A673 (cell line): ENCODE measurements around the gene MEX3D.

ENCODE experiments used
- EZH2 ChIP-seq: fragments of 200-600 bp; sonication (generic); IDR thresholded peaks from 2 replicates; pipeline ENCODE4 v1.6.1; 2017; ENCODE audit warnings: borderline replicate concordance, low read depth, mild to moderate bottlenecking, mixed read lengths, antibody characterized with exemption, low read length; ENCODE audit not compliant: poor library complexity, severe bottlenecking
- TF ChIP-seq, protein P1 (sequence below): fragments of 300-800, 200-600 bp; sonication (generic); conservative IDR thresholded peaks from 2 replicates; pipeline ENCODE4 v1.5.1; 2017; ENCODE audit warnings: low read depth, mild to moderate bottlenecking, antibody characterized with exemption, low read length, moderate library complexity, mixed read lengths

DNA sequence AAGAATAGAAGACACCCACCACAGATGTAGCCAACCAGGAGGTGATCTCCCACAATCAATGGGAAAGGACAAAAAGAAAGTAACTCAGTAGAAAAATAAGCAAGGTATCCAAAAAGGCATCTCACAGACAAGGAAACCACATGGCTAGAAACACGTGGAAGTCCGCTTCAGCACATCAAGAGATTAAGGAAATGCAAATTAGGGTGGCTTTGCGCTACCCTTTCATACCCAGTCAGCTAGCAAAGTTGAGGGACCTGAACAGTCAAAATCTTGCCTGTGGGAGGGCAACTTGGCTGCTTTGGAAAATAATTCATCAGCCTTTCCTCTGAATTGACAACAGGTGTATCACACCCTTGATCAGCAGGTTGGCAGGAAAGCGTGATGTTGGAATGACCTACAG is 48.8 kb upstream of the MEX3D start:
- TF ChIP-seq, protein P1, sequence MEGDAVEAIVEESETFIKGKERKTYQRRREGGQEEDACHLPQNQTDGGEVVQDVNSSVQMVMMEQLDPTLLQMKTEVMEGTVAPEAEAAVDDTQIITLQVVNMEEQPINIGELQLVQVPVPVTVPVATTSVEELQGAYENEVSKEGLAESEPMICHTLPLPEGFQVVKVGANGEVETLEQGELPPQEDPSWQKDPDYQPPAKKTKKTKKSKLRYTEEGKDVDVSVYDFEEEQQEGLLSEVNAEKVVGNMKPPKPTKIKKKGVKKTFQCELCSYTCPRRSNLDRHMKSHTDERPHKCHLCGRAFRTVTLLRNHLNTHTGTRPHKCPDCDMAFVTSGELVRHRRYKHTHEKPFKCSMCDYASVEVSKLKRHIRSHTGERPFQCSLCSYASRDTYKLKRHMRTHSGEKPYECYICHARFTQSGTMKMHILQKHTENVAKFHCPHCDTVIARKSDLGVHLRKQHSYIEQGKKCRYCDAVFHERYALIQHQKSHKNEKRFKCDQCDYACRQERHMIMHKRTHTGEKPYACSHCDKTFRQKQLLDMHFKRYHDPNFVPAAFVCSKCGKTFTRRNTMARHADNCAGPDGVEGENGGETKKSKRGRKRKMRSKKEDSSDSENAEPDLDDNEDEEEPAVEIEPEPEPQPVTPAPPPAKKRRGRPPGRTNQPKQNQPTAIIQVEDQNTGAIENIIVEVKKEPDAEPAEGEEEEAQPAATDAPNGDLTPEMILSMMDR, result no peak
- TF ChIP-seq EZH2, result no peak
